Lower leg skin (tissue), 3 donors: ENCODE results near the gene ZNF430.

Experiments
- POLR2A ChIP-seq, 2 donors: fragments of 450-650 bp; IDR thresholded peaks; one replicate each; pipeline ENCODE4 v1.6.1; 2016 to 2017; ENCODE audit warnings: antibody characterized with exemption in 2 of 2, mild to moderate bottlenecking in 1 of 2, moderate library complexity in 1 of 2
- TF ChIP-seq, protein P1 (sequence below), 3 donors: fragments of 450-650 bp; IDR thresholded peaks; one replicate each; pipeline ENCODE4 v1.5.1; 2016; ENCODE audit warnings: antibody characterized with exemption in 3 of 3, mild to moderate bottlenecking in 3 of 3, moderate library complexity in 2 of 3

DNA sequence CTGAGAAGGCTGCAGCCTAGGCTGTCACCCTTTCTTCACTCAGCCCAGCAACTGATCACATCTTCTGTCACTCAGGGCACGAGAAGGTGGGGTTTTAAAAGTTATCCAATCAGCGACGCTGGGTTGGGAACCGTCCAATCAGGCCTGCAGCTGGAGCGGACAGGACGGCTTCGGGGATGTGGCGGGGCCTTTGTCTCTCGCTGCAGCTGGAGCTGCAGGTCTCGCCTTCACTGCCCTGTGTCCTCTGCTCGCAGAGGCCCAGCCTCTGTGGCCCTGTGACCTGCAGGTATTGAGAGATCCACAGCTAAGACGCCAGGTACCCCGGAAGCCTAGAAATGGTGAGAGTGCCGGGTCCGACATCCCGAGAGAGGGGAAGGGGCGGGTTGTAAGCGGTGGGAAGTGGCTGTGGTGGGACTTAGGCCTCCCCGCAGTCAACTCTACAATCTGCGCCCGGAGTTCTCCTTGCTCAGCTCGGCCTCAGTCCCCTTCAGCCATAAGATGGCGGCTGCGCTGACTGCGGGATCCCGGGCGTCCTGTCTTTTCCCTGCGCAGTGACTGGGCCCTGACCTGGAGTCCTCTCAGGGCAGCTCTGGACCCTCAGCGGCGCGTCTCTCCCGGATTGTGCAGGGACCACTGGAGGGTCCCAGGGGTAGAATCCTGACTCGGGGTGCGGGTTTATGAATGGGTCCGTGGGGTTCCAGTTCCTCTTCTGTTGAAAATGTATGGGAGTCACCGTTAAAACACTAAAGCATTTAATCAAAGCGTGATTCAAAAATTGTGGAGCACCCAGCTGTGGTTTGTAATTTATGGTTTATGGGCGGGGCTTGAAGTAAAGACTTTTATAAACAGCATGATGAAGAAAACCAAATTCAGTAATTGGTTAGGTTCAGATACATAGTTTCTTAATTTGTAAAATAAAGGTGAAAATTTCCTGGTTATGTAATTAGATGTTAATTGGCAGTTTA lies 61.8 kb downstream of the ZNF430 start, which contains the start of gene ZNF714:
- TF ChIP-seq, protein P1, sequence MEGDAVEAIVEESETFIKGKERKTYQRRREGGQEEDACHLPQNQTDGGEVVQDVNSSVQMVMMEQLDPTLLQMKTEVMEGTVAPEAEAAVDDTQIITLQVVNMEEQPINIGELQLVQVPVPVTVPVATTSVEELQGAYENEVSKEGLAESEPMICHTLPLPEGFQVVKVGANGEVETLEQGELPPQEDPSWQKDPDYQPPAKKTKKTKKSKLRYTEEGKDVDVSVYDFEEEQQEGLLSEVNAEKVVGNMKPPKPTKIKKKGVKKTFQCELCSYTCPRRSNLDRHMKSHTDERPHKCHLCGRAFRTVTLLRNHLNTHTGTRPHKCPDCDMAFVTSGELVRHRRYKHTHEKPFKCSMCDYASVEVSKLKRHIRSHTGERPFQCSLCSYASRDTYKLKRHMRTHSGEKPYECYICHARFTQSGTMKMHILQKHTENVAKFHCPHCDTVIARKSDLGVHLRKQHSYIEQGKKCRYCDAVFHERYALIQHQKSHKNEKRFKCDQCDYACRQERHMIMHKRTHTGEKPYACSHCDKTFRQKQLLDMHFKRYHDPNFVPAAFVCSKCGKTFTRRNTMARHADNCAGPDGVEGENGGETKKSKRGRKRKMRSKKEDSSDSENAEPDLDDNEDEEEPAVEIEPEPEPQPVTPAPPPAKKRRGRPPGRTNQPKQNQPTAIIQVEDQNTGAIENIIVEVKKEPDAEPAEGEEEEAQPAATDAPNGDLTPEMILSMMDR (IDR thresholded peaks at IDR 0.05): no peak
- no peak for TF ChIP-seq POLR2A (IDR thresholded peaks at IDR 0.05)
